ENCODE measurements around the gene SLC6A6.

SLC6A6 gene

DNA sequence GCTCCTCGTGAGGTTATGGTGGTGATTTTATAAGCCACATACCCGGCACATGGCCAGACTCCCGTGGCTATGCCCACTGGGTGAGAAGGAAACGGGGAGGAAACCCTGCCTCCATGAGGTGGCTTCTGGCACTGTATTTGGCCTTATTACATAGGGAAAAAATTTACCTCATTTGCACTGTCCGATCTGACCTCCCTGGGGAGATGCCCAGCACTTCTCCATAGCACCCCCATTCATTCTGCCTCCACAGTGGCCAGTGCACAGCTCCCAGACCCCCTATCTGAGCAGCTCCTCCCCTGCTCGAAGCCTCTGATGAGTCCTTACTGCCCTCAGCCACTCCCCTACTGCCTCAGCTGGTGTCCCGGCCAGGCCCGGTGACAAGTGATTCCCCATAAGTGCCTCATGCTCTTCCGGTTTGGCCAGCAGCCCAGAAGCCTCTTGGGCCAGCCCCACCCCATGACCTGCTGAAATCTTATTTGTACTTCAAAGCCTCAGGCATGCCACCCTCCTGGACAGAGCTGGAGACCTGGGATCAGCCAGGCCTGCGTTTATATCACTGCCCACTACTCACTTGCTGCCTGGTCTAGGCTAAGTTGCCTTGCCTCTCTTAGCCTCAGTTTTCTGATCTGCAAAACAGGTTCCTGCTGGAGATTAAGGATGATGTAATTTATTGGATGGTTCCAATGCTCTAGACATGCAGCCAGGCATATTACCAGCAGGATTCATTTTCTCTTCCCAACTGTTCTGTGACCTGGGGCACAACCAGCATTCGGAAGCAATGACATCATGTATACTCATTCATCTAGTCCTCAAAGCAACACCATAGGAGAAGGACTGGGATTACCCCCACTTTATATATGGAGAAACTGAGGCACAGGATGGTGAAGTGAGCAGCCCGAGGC is 30.6 kb upstream of the SLC6A6 start:
- no peak for DNase-seq (ENCODE audit: low read depth in 2 of 2)

- DNase-seq (ENCODE audit: low read depth in 2 of 2): no peak
Observed at GRCh38 chr3:14372587-14372986, 29.8 kb upstream of the SLC6A6 start.

DNA sequence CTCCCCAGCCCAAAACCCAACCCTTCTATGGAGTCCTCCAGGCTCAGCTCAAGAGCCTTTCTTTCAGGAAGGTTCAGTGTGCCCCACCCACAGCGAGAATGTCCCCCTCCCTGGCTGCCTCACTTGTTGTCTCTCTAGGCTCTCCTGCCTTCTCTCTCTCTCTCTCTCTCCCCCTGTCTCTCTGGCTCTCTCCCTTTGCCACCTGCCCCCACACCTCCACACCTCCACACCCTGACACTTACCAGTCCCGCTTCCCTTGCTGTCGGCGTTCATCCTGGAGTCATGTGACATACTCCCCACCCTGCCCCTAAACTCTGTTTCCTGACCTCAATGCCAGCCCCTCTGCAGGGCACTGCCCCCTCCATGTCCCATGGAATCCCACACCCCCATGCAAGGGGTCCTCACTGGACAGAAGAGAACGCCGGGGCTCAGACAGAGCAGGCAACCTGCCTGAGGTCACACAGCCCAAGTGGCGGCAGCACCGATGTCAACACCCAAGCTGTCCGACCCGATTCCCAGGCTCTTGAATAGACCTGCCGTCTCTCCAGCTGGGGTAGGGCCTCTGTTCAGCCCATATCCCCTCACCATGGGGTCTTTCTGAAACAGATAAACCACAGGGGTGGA is 28.5 kb upstream of the SLC6A6 start:
- no peak for DNase-seq (ENCODE audit: low read depth in 2 of 2)

GRCh38 chr3:14374444-14374883 is 27.9 kb upstream of the SLC6A6 start:
- DNase-seq (ENCODE audit: low read depth in 2 of 2): no peak

- no peak for DNase-seq (ENCODE audit: low read depth in 2 of 2)
Observed at GRCh38 chr3:14375192-14375591, 27.2 kb upstream of the SLC6A6 start.

- no peak for DNase-seq (ENCODE audit: low read depth in 2 of 2)
Observed at GRCh38 chr3:14376348-14377043, 25.9 kb upstream of the SLC6A6 start.

GRCh38 chr3:14377044-14377837 is 25.2 kb upstream of the SLC6A6 start:
- no peak for DNase-seq (ENCODE audit: low read depth in 2 of 2)

- DNase-seq (ENCODE audit: low read depth in 2 of 2): peak in 1 of 2 donors; percentile 19
Observed at GRCh38 chr3:14377838-14378169, 24.6 kb upstream of the SLC6A6 start.

DNA sequence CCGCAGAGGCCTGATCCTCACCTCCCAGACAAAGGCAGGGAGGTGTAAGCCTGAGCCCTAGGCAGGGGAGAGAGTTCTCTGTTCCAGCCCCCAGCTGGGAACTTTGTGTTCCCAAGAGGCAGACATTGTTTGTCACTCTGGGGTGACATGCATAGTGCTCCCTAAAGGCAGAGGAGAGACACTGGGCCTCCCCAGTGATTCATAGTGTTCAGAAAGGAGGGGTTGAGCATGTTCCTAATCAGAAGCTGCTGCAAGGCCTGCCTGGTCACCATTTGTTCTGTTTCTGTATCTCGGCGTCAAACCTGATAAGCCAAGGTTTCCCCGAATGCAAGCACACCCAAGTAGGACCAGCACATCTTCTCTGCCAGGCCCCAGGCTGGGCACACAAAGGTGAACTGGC is 24.0 kb upstream of the SLC6A6 start:
- no peak for DNase-seq (ENCODE audit: low read depth in 2 of 2)

DNA sequence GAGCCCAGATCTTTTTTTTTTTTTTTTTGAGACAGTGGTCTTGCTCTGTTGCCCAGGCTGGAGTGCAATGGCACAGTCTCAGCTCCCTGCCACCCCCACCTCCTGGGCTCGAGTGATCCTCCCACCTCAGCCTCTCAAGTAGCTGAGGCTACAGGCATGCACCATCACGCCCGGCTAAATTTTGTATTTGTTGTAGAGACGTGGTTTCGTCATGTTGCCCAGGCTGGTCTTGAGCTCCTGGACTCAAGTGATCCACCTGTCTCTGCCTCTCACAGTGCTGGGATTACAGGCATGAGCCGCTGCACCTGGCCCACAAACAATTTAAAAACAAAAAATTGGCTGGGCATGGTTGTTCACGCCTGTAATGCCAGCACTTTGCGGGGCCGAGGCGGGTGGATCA is 22.6 kb upstream of the SLC6A6 start:
- no peak for DNase-seq (ENCODE audit: low read depth in 2 of 2)

GRCh38 chr3:14386254-14386653 is 16.2 kb upstream of the SLC6A6 start:
- no peak for DNase-seq (ENCODE audit: low read depth in 2 of 2)

DNA sequence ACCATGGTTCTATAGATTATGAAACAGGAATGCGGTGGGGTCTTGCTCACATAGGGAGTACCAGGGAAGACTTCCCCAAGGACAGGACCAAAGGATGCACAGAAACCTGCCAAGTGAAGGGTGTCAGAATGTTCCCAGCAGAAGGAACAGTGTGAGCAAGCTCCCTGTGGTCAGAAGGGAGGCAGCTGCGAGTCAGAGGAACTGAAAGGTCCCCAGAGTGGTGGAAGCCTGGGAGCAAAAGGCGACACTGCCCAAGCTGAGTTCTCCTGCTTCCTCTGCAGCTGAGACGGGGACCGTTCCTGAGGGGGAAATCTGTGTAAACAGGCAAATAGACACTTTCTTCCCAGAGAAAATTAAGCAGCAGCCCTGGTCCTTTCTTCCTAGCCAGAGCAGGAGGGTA is 14.2 kb upstream of the SLC6A6 start:
- no peak for DNase-seq (ENCODE audit: low read depth in 2 of 2)

DNA sequence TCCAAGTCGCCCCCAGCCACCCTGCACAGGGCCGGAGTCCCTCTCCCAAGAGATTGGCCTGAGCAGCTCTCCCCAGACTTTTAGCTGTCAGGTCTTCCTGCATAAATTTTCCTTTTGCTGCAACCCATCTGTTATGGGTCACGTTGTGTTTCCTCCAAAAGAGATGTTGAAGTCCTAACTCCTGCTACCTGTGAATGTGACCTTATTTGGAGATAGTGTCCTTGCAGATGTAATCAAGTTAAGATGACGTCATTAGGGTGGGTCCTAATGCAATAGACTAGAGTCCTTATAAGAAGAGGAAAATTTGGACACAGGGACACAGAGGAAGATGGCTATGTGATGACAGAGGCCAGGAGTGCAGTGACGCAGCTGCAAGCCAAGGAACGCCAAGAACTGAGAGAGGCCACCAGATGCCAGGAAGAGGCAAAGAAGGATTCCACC is 13.2 kb upstream of the SLC6A6 start:
- DNase-seq (ENCODE audit: low read depth in 2 of 2): no peak

- no peak for DNase-seq (ENCODE audit: low read depth in 2 of 2)
Observed at GRCh38 chr3:14389716-14390115, 12.7 kb upstream of the SLC6A6 start.

- no peak for DNase-seq (ENCODE audit: low read depth in 2 of 2)
Observed at GRCh38 chr3:14391033-14391432, 11.4 kb upstream of the SLC6A6 start.

- no peak for DNase-seq (ENCODE audit: low read depth in 2 of 2)
Observed at GRCh38 chr3:14392231-14392630, 10.2 kb upstream of the SLC6A6 start.

- DNase-seq (ENCODE audit: low read depth in 2 of 2): no peak
Observed at GRCh38 chr3:14392803-14393319, 9.5 kb upstream of the SLC6A6 start.

DNA sequence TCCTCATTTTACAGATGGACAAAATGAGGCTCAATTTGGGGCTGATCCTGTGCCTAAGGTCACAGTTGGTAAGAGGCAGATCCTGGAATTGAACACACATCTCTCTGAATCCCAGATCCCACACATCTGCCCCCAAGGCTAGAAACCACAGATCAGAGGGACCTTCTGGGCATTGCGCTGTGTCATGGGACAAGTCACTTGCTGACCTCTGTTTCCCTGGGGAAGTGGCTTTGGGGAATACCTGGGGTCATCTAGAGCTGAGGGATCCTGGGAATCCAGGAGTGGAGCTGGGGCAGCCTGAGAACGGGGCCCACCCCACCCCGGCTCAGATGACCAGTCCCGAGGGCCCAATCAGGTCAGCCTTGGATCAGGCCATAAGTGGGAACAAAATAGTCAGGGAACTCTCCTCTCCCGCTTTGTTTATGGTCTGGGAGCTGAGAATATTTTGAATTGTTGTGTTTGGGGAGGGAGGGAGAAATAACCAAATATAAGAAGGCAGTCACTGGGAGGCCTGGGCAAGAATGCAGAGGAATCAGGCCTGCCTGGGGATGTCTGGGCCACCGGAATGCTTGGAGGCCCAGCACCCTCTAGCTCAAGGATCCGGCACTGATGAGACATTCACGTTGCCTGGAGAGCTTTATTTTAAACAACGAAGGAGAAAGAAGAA is 8.8 kb upstream of the SLC6A6 start:
- DNase-seq (ENCODE audit: low read depth in 2 of 2): no peak

DNA sequence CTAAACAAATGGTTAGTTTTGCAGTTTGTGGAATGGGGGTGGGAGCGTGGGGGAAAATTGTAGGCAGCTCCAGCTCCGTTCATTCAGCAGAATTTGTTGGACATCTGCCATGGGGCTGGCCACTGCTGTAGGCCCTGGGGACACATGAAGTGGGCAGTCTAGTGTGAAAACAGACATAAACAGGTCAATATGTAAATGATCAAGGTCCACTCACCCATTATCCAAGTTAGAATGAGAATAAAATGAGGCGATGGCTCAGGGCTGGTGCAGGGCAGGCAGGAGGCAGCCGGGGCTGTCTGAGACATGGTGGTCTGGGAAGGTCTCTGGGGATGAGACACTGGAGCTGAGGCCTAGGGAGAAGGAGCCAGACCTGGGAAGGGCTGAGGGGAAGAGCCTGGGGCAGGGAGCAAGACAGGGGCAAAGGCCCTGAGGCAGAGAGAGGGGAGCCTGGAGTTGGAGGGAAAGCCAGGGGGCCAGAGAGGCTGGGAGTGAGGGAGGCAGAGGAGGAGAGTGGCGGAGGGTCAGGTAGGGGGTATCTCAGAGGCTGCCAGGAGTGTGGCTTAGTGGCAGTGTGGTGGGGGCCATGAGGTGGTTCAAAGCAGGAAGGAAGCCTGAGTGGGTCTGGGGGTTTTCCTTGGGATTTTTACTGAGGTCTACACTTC is 6.2 kb upstream of the SLC6A6 start:
- DNase-seq (ENCODE audit: low read depth in 2 of 2): no peak

- DNase-seq (ENCODE audit: low read depth in 2 of 2): no peak
Observed at GRCh38 chr3:14397046-14397445, 5.4 kb upstream of the SLC6A6 start.

DNA sequence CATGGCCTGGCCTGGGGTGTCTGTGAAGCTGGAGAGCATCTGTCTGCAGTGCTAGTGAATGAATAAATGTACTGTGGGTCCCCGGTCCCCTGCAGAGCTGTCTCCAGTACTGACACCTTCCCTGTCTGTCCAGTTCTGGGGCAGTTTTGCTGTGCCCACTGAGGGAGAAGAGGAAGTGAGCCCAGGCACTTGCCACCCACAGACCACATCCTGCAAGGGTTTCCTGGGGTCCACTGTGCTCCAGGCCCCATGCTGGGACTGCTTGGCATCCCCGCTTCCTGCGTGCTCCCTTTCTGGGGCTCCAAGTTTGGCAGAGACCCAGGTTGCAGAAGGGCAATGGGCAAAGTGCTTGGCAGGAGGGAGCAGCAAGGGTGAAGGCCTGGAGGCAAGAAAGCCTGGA is 4.9 kb upstream of the SLC6A6 start:
- no peak for DNase-seq (ENCODE audit: low read depth in 2 of 2)
